K562 (cell line): ENCODE data around the gene EPHA10. TPM values are rescaled to one million over a fixed set of nuclear protein-coding genes. Genes with fewer than 3 reads are reported as not detected.

Experiments
- ATAC-seq: fragments of 200-7000 bp; cut with Tn5 transposase; 3 replicates; pipeline ENCODE4 v1.9.1; 2020; ENCODE audit warnings: moderate library complexity
- BruUV-seq: library from RNA; stranded (reverse); fragments of 400-500 nt; replicated peaks from 2 replicates; lab custom pipeline; 2021; lab: Mats Ljungman, UMichigan
- CTCF ChIA-PET: fragments of 300-600 bp; formaldehyde crosslinking; extraction: SDS; loops from one replicate; lab custom pipeline; 2021; ENCODE audit warnings: low intra/inter-chr PET ratio; lab: Yijun Ruan, JAX
- POLR2A ChIA-PET: fragments of 300-600, 350-650 bp; sonication (Branson Sonifier 250); formaldehyde crosslinking; extraction: SDS; loops from one replicate; lab custom pipeline; 2021; ENCODE audit warnings: antibody characterized with exemption, inconsistent platforms; lab: Yijun Ruan, JAX
- DNase-seq, 4 experiments: peaks; one replicate each; pipeline versions ENCODE4 v3.0.0 to v3.0.0-alpha.2; 2011 to 2018; ENCODE audit warnings: low spot score in 3 of 4, mixed read lengths in 3 of 4; ENCODE audit errors: extremely low read depth in 1 of 4
- FAIRE-seq: peaks from 2 replicates; lab custom pipeline; 2011; peaks lifted over from hg19 to GRCh38; lab: Jason Lieb, UNC
- H2AFZ ChIP-seq: 2 replicates; pipeline ENCODE4 v1.6.0; 2011; ENCODE audit warnings: low read depth, low read length, control low read depth, inconsistent platforms
- H3K27ac ChIP-seq: fragments of 200-600 bp; 3 replicates; pipeline ENCODE4 v1.8.0; 2011; ENCODE audit warnings: low read depth, mild to moderate bottlenecking, control low read depth, inconsistent platforms, low read length, moderate library complexity, mixed read lengths; ENCODE audit errors: extremely low read depth
- H3K27me3 ChIP-seq, 2 experiments: fragments of 300-600 bp in 1 of 2; 2 replicates in 1 of 2; 3 replicates in 1 of 2; pipeline versions ENCODE4 v1.6.0 to v1.8.0; 2011; ENCODE audit warnings: inconsistent platforms in 2 of 2, low read length in 2 of 2, mild to moderate bottlenecking in 1 of 2, mixed read lengths in 1 of 2, moderate library complexity in 1 of 2; ENCODE audit not compliant: control insufficient read depth in 2 of 2, insufficient read depth in 2 of 2
- H3K36me3 ChIP-seq: fragments of 300-600 bp; 3 replicates; pipeline ENCODE4 v1.8.0; 2011; ENCODE audit warnings: mild to moderate bottlenecking, low read length, inconsistent platforms; ENCODE audit not compliant: control insufficient read depth, insufficient read depth
- H3K4me1 ChIP-seq, 2 experiments: fragments of 200-600 bp in 1 of 2; replicated peaks in 1 of 2; 2 replicates in 1 of 2; 3 replicates in 1 of 2; pipeline versions ENCODE4 v1.5.1 to v1.8.0; 2011; ENCODE audit warnings: inconsistent platforms in 2 of 2, low read length in 2 of 2, mild to moderate bottlenecking in 1 of 2, mixed read lengths in 1 of 2, moderate library complexity in 1 of 2; ENCODE audit not compliant: control insufficient read depth in 2 of 2, insufficient read depth in 2 of 2
- H3K4me2 ChIP-seq: 2 replicates; pipeline ENCODE4 v1.6.1; 2011; ENCODE audit warnings: low read length, control low read depth, inconsistent platforms, mixed read lengths; ENCODE audit not compliant: insufficient read depth
- H3K4me3 ChIP-seq: fragments of 200-600 bp; sonication (generic), shearing (Covaris generic); 2 replicates; pipeline ENCODE4 v1.5.1; 2016; ENCODE audit warnings: control low read depth, inconsistent platforms
- H3K79me2 ChIP-seq: fragments of 200-600 bp; 3 replicates; pipeline ENCODE4 v1.8.0; 2011; ENCODE audit warnings: low read length, inconsistent platforms; ENCODE audit not compliant: control insufficient read depth, insufficient read depth
- H3K9ac ChIP-seq, 2 experiments: 2 replicates each; pipeline versions ENCODE4 v1.6.0 to v1.6.1; 2011; ENCODE audit warnings: low read depth in 2 of 2, low read length in 2 of 2, control low read depth in 1 of 2, inconsistent platforms in 1 of 2, mild to moderate bottlenecking in 1 of 2, mixed read lengths in 1 of 2; ENCODE audit not compliant: insufficient read depth in 1 of 2
- H3K9me1 ChIP-seq: one replicate; pipeline ENCODE4 v1.6.0; 2011; ENCODE audit warnings: inconsistent platforms, mild to moderate bottlenecking, low read length, moderate library complexity; ENCODE audit not compliant: control insufficient read depth, insufficient read depth
- H3K9me3 ChIP-seq: replicated peaks from 2 replicates; pipeline ENCODE4 v1.5.1; 2011; ENCODE audit warnings: low read depth, low read length, inconsistent platforms; ENCODE audit not compliant: control insufficient read depth, insufficient read depth
- H4K20me1 ChIP-seq: replicated peaks from 2 replicates; pipeline ENCODE4 v1.6.1; 2011; ENCODE audit warnings: low read length, inconsistent platforms, mixed read lengths; ENCODE audit not compliant: control insufficient read depth, insufficient read depth
- CTBP1 ChIP-seq: fragments of 450-650 bp; IDR thresholded peaks from 2 replicates; pipeline ENCODE4 v1.6.1; 2016; ENCODE audit warnings: borderline replicate concordance
- ETV5 ChIP-seq: sonication (generic); formaldehyde crosslinking; IDR thresholded peaks from 2 replicates; pipeline ENCODE4 v1.4.0; 2020; ENCODE audit warnings: low read depth, mild to moderate bottlenecking, missing genetic modification reagents
- HBP1 ChIP-seq: fragments of 450-650 bp; formaldehyde crosslinking; IDR thresholded peaks from 2 replicates; pipeline ENCODE4 v1.4.0; 2022; ENCODE audit warnings: missing genetic modification characterization
- HMG20B ChIP-seq: fragments of 250-450 bp; sonication (Bioruptor Pico); IDR thresholded peaks from 2 replicates; pipeline ENCODE4 v1.5.0; 2021; ENCODE audit warnings: mild to moderate bottlenecking
- MBD2 ChIP-seq: sonication (generic); IDR thresholded peaks from 2 replicates; pipeline ENCODE4 v1.6.1; 2016; ENCODE audit warnings: low read depth, borderline replicate concordance
- PBX2 ChIP-seq, 2 experiments: IDR thresholded peaks in 1 of 2; conservative IDR thresholded peaks in 1 of 2; 2 replicates each; pipeline ENCODE4 v1.6.1; 2016; ENCODE audit warnings: low read depth in 2 of 2, mild to moderate bottlenecking in 1 of 2, missing compliant biosample characterization in 1 of 2, missing genetic modification characterization in 1 of 2, moderate library complexity in 1 of 2
- PCBP2 ChIP-seq: fragments of 200-400 bp; formaldehyde crosslinking; IDR thresholded peaks from 2 replicates; pipeline ENCODE4 v1.6.1; 2018; ENCODE audit warnings: low read length, low read depth, mild to moderate bottlenecking, moderate library complexity; ENCODE audit not compliant: poor library complexity, severe bottlenecking
- RBBP5 ChIP-seq: fragments of 200-600 bp; sonication (generic); IDR thresholded peaks from 2 replicates; pipeline ENCODE4 v1.6.1; 2012; ENCODE audit warnings: borderline replicate concordance, mild to moderate bottlenecking, low read length, control low read depth, inconsistent platforms; ENCODE audit not compliant: insufficient read depth, poor library complexity, severe bottlenecking
- SREBF1 ChIP-seq: fragments of 150-350 bp; IDR thresholded peaks from 2 replicates; pipeline ENCODE4 v1.6.1; 2014; ENCODE audit warnings: antibody characterized with exemption, low read depth, low read length, borderline replicate concordance
- TCF7 ChIP-seq: sonication (generic); IDR thresholded peaks from 2 replicates; pipeline ENCODE4 v1.6.1; 2016; ENCODE audit warnings: antibody characterized with exemption, borderline replicate concordance
- USF1 ChIP-seq: sonication (generic); formaldehyde crosslinking; IDR thresholded peaks from 2 replicates; pipeline ENCODE4 v1.9.0; 2022; ENCODE audit warnings: mild to moderate bottlenecking, missing genetic modification reagents
- ZC3H11A ChIP-seq: IDR thresholded peaks from 2 replicates; pipeline ENCODE4 v1.6.1; 2012; ENCODE audit warnings: low read depth, low read length, improper control_type of control experiment
- ZNF175 ChIP-seq: fragments of 200-800 bp; sonication (Bioruptor generic); IDR thresholded peaks from 2 replicates; pipeline ENCODE4 v1.6.1; 2016; ENCODE audit warnings: low read depth, mild to moderate bottlenecking, missing genetic modification characterization, missing compliant biosample characterization
- ZNF263 ChIP-seq: sonication (generic); formaldehyde crosslinking; IDR thresholded peaks from 2 replicates; pipeline ENCODE4 v1.8.0; 2022; ENCODE audit warnings: mild to moderate bottlenecking, missing genetic modification reagents, borderline replicate concordance
- ZNF511 ChIP-seq: sonication (generic); formaldehyde crosslinking; IDR thresholded peaks from 2 replicates; pipeline ENCODE4 v1.8.0; 2022; ENCODE audit warnings: mild to moderate bottlenecking, missing genetic modification reagents
- ZNF699 ChIP-seq: fragments of 250-450 bp; sonication (Bioruptor Pico); IDR thresholded peaks from 2 replicates; pipeline ENCODE4 v1.8.0; 2021; ENCODE audit warnings: mild to moderate bottlenecking, moderate library complexity; ENCODE audit not compliant: insufficient replicate concordance
- WGBS: fragments of 100-300 bp; shearing (Covaris generic); methylation state at CpG from one replicate; pipeline ENCODE4 v1.1.6; 2016; ENCODE audit warnings: low coverage, mixed read lengths; ENCODE audit not compliant: insufficient coverage; ENCODE audit errors: missing lambda C conversion rate; 5-methylcytosine and 5-hydroxymethylcytosine counted together
- in situ Hi-C: fragments of 300-500 bp; cut with MboI; formaldehyde crosslinking; loops from 4 replicates; pipeline ENCODE4 v1.15.0; 2018; ENCODE audit warnings: inconsistent platforms, mixed read lengths
- intact Hi-C: fragments of 100-400 bp; cut with micrococcal nuclease; formaldehyde crosslinking; loops from 2 replicates; pipeline ENCODE4 v1.14.2; 2022
- polyA plus RNA-seq, 8 experiments: library from polyadenylated mRNA; depleted of rRNA in 4 of 8; stranded (reverse) in 5 of 8; unstranded in 3 of 8; fragments of >200 nt; fragmentation: Nextera tagmentation in 2 of 8; fragmentation: Illumina TruSeq in 1 of 8; extraction: Ambion mirVana in 2 of 8; extraction: Trizol in 1 of 8; gene quantifications; 2 replicates each; pipeline versions ENCODE4 v1.2.1 to v1.2.3, GENCODE V29; 2011 to 2014; ENCODE audit warnings: inconsistent platforms in 1 of 8, missing spikeins in 1 of 8
- total RNA-seq, 7 experiments: library from RNA; depleted of rRNA in 6 of 7; stranded (reverse); fragments of >200 nt in 6 of 7; fragmentation: Illumina TruSeq in 2 of 7; extraction: Trizol in 2 of 7; gene quantifications; 2 replicates each; pipeline versions ENCODE4 v1.2.1 to v1.2.3, GENCODE V29; 2011 to 2021; ENCODE audit warnings: low replicate concordance in 1 of 7

EPHA10 gene
- total and polyA plus RNA-seq, 9 of the 15 experiments (the other 6 are each of a cell fraction or from before 2014, with no cell fraction given) = 0.03 TPM; not detected in 8

- 0 out of 2 replicates have a peak, but pooled peaks cover 6% of the 10 kb centered on the region for H4K20me1 ChIP-seq
- in situ Hi-C loops (no loop called here), intact Hi-C loops (no loop called here)
- no peak for DNase-seq
- no peaks in the 10 kb centered on the region for H3K27me3 ChIP-seq
- no peak for ATAC-seq
- ChIA-PET POLR2A (interaction anchor here (0.5 to 6.2 kb wide), 5 partner anchors 13 to 1468 kb away, joined by 3 to 49 read pairs (median 3); partner anchors contain the start of gene CDCA8), CTCF (no interaction called here)
- no peak overlapping the region for H3K9ac ChIP-seq
- no peak for TF ChIP-seq ETV5
- TF ChIP-seq CTBP1 = no peak
- TF ChIP-seq MBD2 = no peak
- TF ChIP-seq ZC3H11A = no peak
- TF ChIP-seq ZNF175 = no peak
- no peak for TF ChIP-seq HBP1 (CRISPR knock-in tag)
- TF ChIP-seq USF1 (CRISPR knock-in tag) = no peak
- no peak for TF ChIP-seq SREBF1
- TF ChIP-seq ZNF511 (CRISPR knock-in tag) = no peak
- no peak for TF ChIP-seq HMG20B (CRISPR knock-in tag)
- TF ChIP-seq RBBP5 = no peak
- no peak for TF ChIP-seq ZNF263 (CRISPR knock-in tag)
- no peak for TF ChIP-seq PCBP2
- no peak for TF ChIP-seq ZNF699 (CRISPR knock-in tag)
- TF ChIP-seq TCF7 = no peak
- TF ChIP-seq PBX2 (CRISPR knock-in tag; IDR thresholded peaks at IDR 0.05; ENCODE audit: low read depth) = no peak
- TF ChIP-seq PBX2 (tag; conservative IDR thresholded peaks at IDR 0.05; ENCODE audit: low read depth) = no peak
- peaks cover 92% of the 10 kb centered on the region for H3K36me3 ChIP-seq
- whole genome bisulfite sequencing = 89% methylated on average over 3 of the region's 3 CpGs
- peaks cover 2% of the 10 kb centered on the region for H3K9me1 ChIP-seq
- H2AFZ ChIP-seq = no peak overlapping the region
- H3K27ac ChIP-seq = no peak overlapping the region
- no TSS peak for BruUV-seq
- no peak overlapping the region for H3K4me2 ChIP-seq
- no peak for FAIRE-seq
- H3K9me3 ChIP-seq = no peaks in the 10 kb centered on the region
- H3K4me1 ChIP-seq = no peaks in the 10 kb centered on the region
- H3K79me2 ChIP-seq = no peaks in the 10 kb centered on the region
- no peak overlapping the region for H3K4me3 ChIP-seq
Measured at GRCh38 chr1:37704966-37705365, 60.0 kb downstream of the EPHA10 start.
